HepG2 (cell line): ENCODE results near the gene IGDCC3.

ENCODE experiments used
- BHLHE40 ChIP-seq: IDR thresholded peaks from 2 replicates; pipeline ENCODE4 v1.6.1; 2011; ENCODE audit warnings: low read length, improper control_type of control experiment
- MAFK ChIP-seq, 2 experiments: IDR thresholded peaks in 1 of 2; conservative IDR thresholded peaks in 1 of 2; 2 replicates each; pipeline ENCODE4 v1.6.1; 2011; ENCODE audit warnings: improper control_type of control experiment in 2 of 2, low read length in 2 of 2
- SUZ12 ChIP-seq: fragments of 150-350 bp; IDR thresholded peaks from 2 replicates; pipeline ENCODE4 v1.6.1; 2014; ENCODE audit warnings: low read depth, low read length
- ZNF720 ChIP-seq: sonication (generic); formaldehyde crosslinking; IDR thresholded peaks from 2 replicates; pipeline ENCODE4 v1.4.0; 2020; ENCODE audit warnings: missing genetic modification reagents
- ZNF780A ChIP-seq: sonication (generic); formaldehyde crosslinking; IDR thresholded peaks from 2 replicates; pipeline ENCODE4 v1.8.0; 2022; ENCODE audit warnings: mild to moderate bottlenecking, missing genetic modification reagents, moderate library complexity

DNA sequence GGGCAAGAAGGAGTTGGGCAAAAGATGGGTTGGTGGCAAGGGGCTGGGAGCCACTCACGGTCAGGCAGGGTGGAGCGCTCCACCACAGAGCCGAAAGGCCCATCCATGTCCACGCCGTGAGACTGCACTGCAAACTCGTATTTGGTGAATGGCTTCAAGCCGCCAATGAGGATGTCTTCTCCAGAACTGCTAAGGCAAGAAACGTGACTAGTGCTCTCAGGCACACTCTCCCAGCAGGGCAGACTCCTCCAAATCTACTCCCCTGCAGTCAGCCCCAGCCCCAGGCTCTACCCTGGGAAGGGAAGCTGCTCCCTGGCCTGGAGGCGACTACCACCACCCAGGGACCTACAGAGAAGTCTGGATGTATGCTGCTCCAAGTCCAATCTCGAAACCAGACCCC, 11.4 kb upstream of the IGDCC3 start:
- TF ChIP-seq BHLHE40 (no peak), SUZ12 (no peak), MAFK (conservative IDR thresholded peaks at IDR 0.05 in 1 of 2, IDR thresholded peaks at IDR 0.05 in 1 of 2; ENCODE audit: low read length in 2 of 2) (no peak), ZNF720 (CRISPR knock-in tag) (no peak), ZNF780A (CRISPR knock-in tag) (no peak)
